K562 (cell line): ENCODE data around the gene ZFTA. TPM values are rescaled to one million over a fixed set of nuclear protein-coding genes. Genes with fewer than 3 reads are reported as not detected.

Source experiments
- ATAC-seq: fragments of 200-7000 bp; cut with Tn5 transposase; 3 replicates; pipeline ENCODE4 v1.9.1; 2020; ENCODE audit warnings: moderate library complexity
- BruUV-seq: library from RNA; stranded (reverse); fragments of 400-500 nt; replicated peaks from 2 replicates; lab custom pipeline; 2021; lab: Mats Ljungman, UMichigan
- CTCF ChIA-PET: fragments of 300-600 bp; formaldehyde crosslinking; extraction: SDS; loops from one replicate; lab custom pipeline; 2021; ENCODE audit warnings: low intra/inter-chr PET ratio; lab: Yijun Ruan, JAX
- POLR2A ChIA-PET: fragments of 300-600, 350-650 bp; sonication (Branson Sonifier 250); formaldehyde crosslinking; extraction: SDS; loops from one replicate; lab custom pipeline; 2021; ENCODE audit warnings: antibody characterized with exemption, inconsistent platforms; lab: Yijun Ruan, JAX
- DNase-seq, 4 experiments: peaks; one replicate each; pipeline versions ENCODE4 v3.0.0 to v3.0.0-alpha.2; 2011 to 2018; ENCODE audit warnings: low spot score in 3 of 4, mixed read lengths in 3 of 4; ENCODE audit errors: extremely low read depth in 1 of 4
- FAIRE-seq: peaks from 2 replicates; lab custom pipeline; 2011; peaks lifted over from hg19 to GRCh38; lab: Jason Lieb, UNC
- H2AFZ ChIP-seq: 2 replicates; pipeline ENCODE4 v1.6.0; 2011; ENCODE audit warnings: low read depth, low read length, control low read depth, inconsistent platforms
- H3K27ac ChIP-seq: fragments of 200-600 bp; 3 replicates; pipeline ENCODE4 v1.8.0; 2011; ENCODE audit warnings: low read depth, mild to moderate bottlenecking, control low read depth, inconsistent platforms, low read length, moderate library complexity, mixed read lengths; ENCODE audit errors: extremely low read depth
- H3K27me3 ChIP-seq, 2 experiments: fragments of 300-600 bp in 1 of 2; 2 replicates in 1 of 2; 3 replicates in 1 of 2; pipeline versions ENCODE4 v1.6.0 to v1.8.0; 2011; ENCODE audit warnings: inconsistent platforms in 2 of 2, low read length in 2 of 2, mild to moderate bottlenecking in 1 of 2, mixed read lengths in 1 of 2, moderate library complexity in 1 of 2; ENCODE audit not compliant: control insufficient read depth in 2 of 2, insufficient read depth in 2 of 2
- H3K36me3 ChIP-seq: fragments of 300-600 bp; 3 replicates; pipeline ENCODE4 v1.8.0; 2011; ENCODE audit warnings: mild to moderate bottlenecking, low read length, inconsistent platforms; ENCODE audit not compliant: control insufficient read depth, insufficient read depth
- H3K4me1 ChIP-seq, 2 experiments: fragments of 200-600 bp in 1 of 2; replicated peaks in 1 of 2; 2 replicates in 1 of 2; 3 replicates in 1 of 2; pipeline versions ENCODE4 v1.5.1 to v1.8.0; 2011; ENCODE audit warnings: inconsistent platforms in 2 of 2, low read length in 2 of 2, mild to moderate bottlenecking in 1 of 2, mixed read lengths in 1 of 2, moderate library complexity in 1 of 2; ENCODE audit not compliant: control insufficient read depth in 2 of 2, insufficient read depth in 2 of 2
- H3K4me2 ChIP-seq: 2 replicates; pipeline ENCODE4 v1.6.1; 2011; ENCODE audit warnings: low read length, control low read depth, inconsistent platforms, mixed read lengths; ENCODE audit not compliant: insufficient read depth
- H3K4me3 ChIP-seq: fragments of 200-600 bp; sonication (generic), shearing (Covaris generic); 2 replicates; pipeline ENCODE4 v1.5.1; 2016; ENCODE audit warnings: control low read depth, inconsistent platforms
- H3K79me2 ChIP-seq: fragments of 200-600 bp; 3 replicates; pipeline ENCODE4 v1.8.0; 2011; ENCODE audit warnings: low read length, inconsistent platforms; ENCODE audit not compliant: control insufficient read depth, insufficient read depth
- H3K9ac ChIP-seq, 2 experiments: 2 replicates each; pipeline versions ENCODE4 v1.6.0 to v1.6.1; 2011; ENCODE audit warnings: low read depth in 2 of 2, low read length in 2 of 2, control low read depth in 1 of 2, inconsistent platforms in 1 of 2, mild to moderate bottlenecking in 1 of 2, mixed read lengths in 1 of 2; ENCODE audit not compliant: insufficient read depth in 1 of 2
- H3K9me1 ChIP-seq: one replicate; pipeline ENCODE4 v1.6.0; 2011; ENCODE audit warnings: inconsistent platforms, mild to moderate bottlenecking, low read length, moderate library complexity; ENCODE audit not compliant: control insufficient read depth, insufficient read depth
- H3K9me3 ChIP-seq: replicated peaks from 2 replicates; pipeline ENCODE4 v1.5.1; 2011; ENCODE audit warnings: low read depth, low read length, inconsistent platforms; ENCODE audit not compliant: control insufficient read depth, insufficient read depth
- H4K20me1 ChIP-seq: replicated peaks from 2 replicates; pipeline ENCODE4 v1.6.1; 2011; ENCODE audit warnings: low read length, inconsistent platforms, mixed read lengths; ENCODE audit not compliant: control insufficient read depth, insufficient read depth
- BACH1 ChIP-seq: fragments of 200-800 bp; sonication (Bioruptor generic); IDR thresholded peaks from 2 replicates; pipeline ENCODE4 v1.6.1; 2016; ENCODE audit warnings: missing genetic modification characterization, missing compliant biosample characterization
- CBX1 ChIP-seq: sonication (generic); IDR thresholded peaks from 2 replicates; pipeline ENCODE4 v1.6.1; 2016; ENCODE audit warnings: antibody characterized with exemption, low read depth, mild to moderate bottlenecking
- DPF2 ChIP-seq: fragments of 450-650 bp; IDR thresholded peaks from 2 replicates; pipeline ENCODE4 v1.6.1; 2016
- GATA2 ChIP-seq: sonication (generic); formaldehyde crosslinking; IDR thresholded peaks from 2 replicates; pipeline ENCODE4 v1.4.0; 2020; ENCODE audit warnings: mild to moderate bottlenecking, missing genetic modification reagents
- GTF2A2 ChIP-seq: IDR thresholded peaks from 2 replicates; pipeline ENCODE4 v1.6.1; 2016; ENCODE audit warnings: mild to moderate bottlenecking, missing genetic modification characterization, missing compliant biosample characterization
- MAFF ChIP-seq: IDR thresholded peaks from 2 replicates; pipeline ENCODE4 v1.6.1; 2012; ENCODE audit warnings: low read length, improper control_type of control experiment
- PHB2 ChIP-seq: fragments of 450-650 bp; IDR thresholded peaks from 2 replicates; pipeline ENCODE4 v1.6.1; 2017; ENCODE audit warnings: low read depth
- PPARD ChIP-seq: fragments of 250-450 bp; sonication (Bioruptor Pico); IDR thresholded peaks from 2 replicates; pipeline ENCODE4 v1.8.0; 2022; ENCODE audit warnings: inconsistent platforms, mild to moderate bottlenecking, moderate library complexity
- PRPF4 ChIP-seq: fragments of 200-400 bp; formaldehyde crosslinking; IDR thresholded peaks from one replicate; pipeline ENCODE4 v1.6.1; 2017; ENCODE audit warnings: low read length, low read depth, mild to moderate bottlenecking; ENCODE audit not compliant: insufficient read depth, poor library complexity, severe bottlenecking
- U2AF2 ChIP-seq: fragments of 200-400 bp; formaldehyde crosslinking; optimal IDR thresholded peaks from 2 replicates; pipeline ENCODE3; 2017; ENCODE audit warnings: low read depth, mild to moderate bottlenecking, low read length
- XRCC4 ChIP-seq: IDR thresholded peaks from one replicate; pipeline ENCODE4 v1.6.1; 2011; ENCODE audit not compliant: insufficient read depth, insufficient read length; ENCODE audit errors: extremely low read depth
- YY1 ChIP-seq, 3 experiments: IDR thresholded peaks; 2 replicates each; pipeline ENCODE4 v1.6.1; 2011; ENCODE audit warnings: low read length in 2 of 3, mild to moderate bottlenecking in 2 of 3, moderate library complexity in 2 of 3, borderline replicate concordance in 1 of 3, control low read depth in 1 of 3, low read depth in 1 of 3; ENCODE audit not compliant: insufficient read depth in 3 of 3, insufficient replicate concordance in 2 of 3, control insufficient read depth in 1 of 3, insufficient read length in 1 of 3; ENCODE audit errors: extremely low read depth in 1 of 3
- ZNF77 ChIP-seq: fragments of 250-450 bp; sonication (Bioruptor Pico); IDR thresholded peaks from 2 replicates; pipeline ENCODE4 v1.5.0; 2020
- WGBS: fragments of 100-300 bp; shearing (Covaris generic); methylation state at CpG from one replicate; pipeline ENCODE4 v1.1.6; 2016; ENCODE audit warnings: low coverage, mixed read lengths; ENCODE audit not compliant: insufficient coverage; ENCODE audit errors: missing lambda C conversion rate; 5-methylcytosine and 5-hydroxymethylcytosine counted together
- in situ Hi-C: fragments of 300-500 bp; cut with MboI; formaldehyde crosslinking; loops from 4 replicates; pipeline ENCODE4 v1.15.0; 2018; ENCODE audit warnings: inconsistent platforms, mixed read lengths
- intact Hi-C: fragments of 100-400 bp; cut with micrococcal nuclease; formaldehyde crosslinking; loops from 2 replicates; pipeline ENCODE4 v1.14.2; 2022
- polyA plus RNA-seq, 8 experiments: library from polyadenylated mRNA; depleted of rRNA in 4 of 8; stranded (reverse) in 5 of 8; unstranded in 3 of 8; fragments of >200 nt; fragmentation: Nextera tagmentation in 2 of 8; fragmentation: Illumina TruSeq in 1 of 8; extraction: Ambion mirVana in 2 of 8; extraction: Trizol in 1 of 8; gene quantifications; 2 replicates each; pipeline versions ENCODE4 v1.2.1 to v1.2.3, GENCODE V29; 2011 to 2014; ENCODE audit warnings: inconsistent platforms in 1 of 8, missing spikeins in 1 of 8
- total RNA-seq, 7 experiments: library from RNA; depleted of rRNA in 6 of 7; stranded (reverse); fragments of >200 nt in 6 of 7; fragmentation: Illumina TruSeq in 2 of 7; extraction: Trizol in 2 of 7; gene quantifications; 2 replicates each; pipeline versions ENCODE4 v1.2.1 to v1.2.3, GENCODE V29; 2011 to 2021; ENCODE audit warnings: low replicate concordance in 1 of 7
- TF ChIP-seq, protein P1 (sequence below): fragments of 250-450 bp; sonication (Bioruptor Pico); IDR thresholded peaks from 2 replicates; pipeline ENCODE4 v1.5.0; 2021; ENCODE audit warnings: mild to moderate bottlenecking, borderline replicate concordance

ZFTA gene
- total and polyA plus RNA-seq, 9 of the 15 experiments (the other 6 are each of a cell fraction or from before 2014, with no cell fraction given), result 0.45 to 12.3 (median 2.9) TPM

DNA sequence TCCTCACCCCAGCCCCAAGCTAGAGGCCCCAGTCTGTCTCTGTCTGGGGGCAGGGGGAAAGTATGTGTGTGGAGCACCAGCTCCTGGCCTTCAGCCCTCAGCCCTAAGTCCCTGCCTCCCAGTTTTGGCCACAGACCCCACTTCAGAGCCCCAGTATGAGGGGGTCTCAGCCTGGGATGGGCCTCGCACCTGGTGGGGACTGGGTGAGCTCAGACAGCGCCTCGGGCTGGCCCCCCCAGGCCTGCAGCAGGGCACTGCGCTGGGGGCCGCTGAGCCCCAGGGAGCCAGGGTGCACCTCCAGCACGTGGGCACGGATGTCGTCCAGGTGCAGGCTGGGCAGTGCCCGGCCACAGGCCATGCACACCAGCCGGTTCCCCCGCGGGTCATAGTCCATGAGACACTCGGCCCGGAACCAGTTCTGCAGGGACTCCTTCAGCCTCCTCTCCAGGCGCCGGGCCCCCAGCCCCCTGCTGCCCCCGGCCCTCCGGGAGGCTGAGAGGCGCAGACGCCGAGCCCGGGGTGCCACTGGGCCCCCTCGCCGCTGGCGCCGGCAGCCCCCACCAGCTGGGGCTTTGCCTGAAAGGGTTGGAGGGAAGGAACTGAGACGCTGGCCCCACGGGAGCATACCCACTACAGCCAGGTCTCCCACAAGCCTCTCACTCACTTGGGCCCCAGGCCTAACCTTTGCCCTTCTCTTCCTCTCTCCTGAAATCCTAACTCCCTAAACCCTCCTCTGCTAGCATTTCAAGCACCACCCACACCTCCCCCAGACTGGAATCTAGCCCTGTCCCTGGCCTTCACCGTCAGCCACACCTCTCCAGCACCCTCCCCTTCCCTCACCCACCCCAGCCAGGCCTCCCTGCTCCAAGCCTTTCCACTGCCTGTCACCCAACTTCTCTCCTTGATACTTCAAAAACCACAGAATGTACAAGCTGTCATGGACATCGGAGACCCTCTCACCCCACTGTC is 3.6 kb downstream of the ZFTA start:
- intact Hi-C loops, result loop anchor here (5.0 kb wide), 4 partner anchors 47 to 387 kb away; partner anchors contain the start of genes MARK2, RCOR2 and SPINDOC
- POLR2A ChIA-PET, result interaction anchor here (0.6 to 1.2 kb wide), 2 partner anchors 9 to 17 kb away, joined by 3 to 5 read pairs; no protein-coding TSS in a partner anchor
- H3K27me3 ChIP-seq, result no peaks in the 10 kb centered on the region
- H3K9me3 ChIP-seq, result no peaks in the 10 kb centered on the region
- H3K4me3 ChIP-seq, result no peak overlapping the region
- BruUV-seq, result no TSS peak
- H3K36me3 ChIP-seq, result peaks cover 40% of the 10 kb centered on the region; the same call in 2 of the 3 replicates
- WGBS, result 94% methylated on average over 22 of the region's 30 CpGs
- H4K20me1 ChIP-seq, result no peaks in the 10 kb centered on the region
- H3K9ac ChIP-seq, result 0 out of 4 replicates have a peak overlapping the region, but pooled peaks of 1 of the 2 experiments have one; percentile 15
- H3K4me2 ChIP-seq, result no peak overlapping the region
- peaks cover 19% of the 10 kb centered on the region for H3K79me2 ChIP-seq
- in situ Hi-C loops, result loop anchor here (10.0 kb wide), 1 partner anchor 380 kb away; no protein-coding TSS in a partner anchor
- H3K9me1 ChIP-seq, result no peaks in the 10 kb centered on the region
- TF ChIP-seq BACH1 (tag), result no peak
- TF ChIP-seq XRCC4, result no peak
- no peak for TF ChIP-seq PHB2
- TF ChIP-seq ZNF77 (CRISPR knock-in tag), result no peak
- TF ChIP-seq PRPF4, result no peak
- TF ChIP-seq, protein P1, sequence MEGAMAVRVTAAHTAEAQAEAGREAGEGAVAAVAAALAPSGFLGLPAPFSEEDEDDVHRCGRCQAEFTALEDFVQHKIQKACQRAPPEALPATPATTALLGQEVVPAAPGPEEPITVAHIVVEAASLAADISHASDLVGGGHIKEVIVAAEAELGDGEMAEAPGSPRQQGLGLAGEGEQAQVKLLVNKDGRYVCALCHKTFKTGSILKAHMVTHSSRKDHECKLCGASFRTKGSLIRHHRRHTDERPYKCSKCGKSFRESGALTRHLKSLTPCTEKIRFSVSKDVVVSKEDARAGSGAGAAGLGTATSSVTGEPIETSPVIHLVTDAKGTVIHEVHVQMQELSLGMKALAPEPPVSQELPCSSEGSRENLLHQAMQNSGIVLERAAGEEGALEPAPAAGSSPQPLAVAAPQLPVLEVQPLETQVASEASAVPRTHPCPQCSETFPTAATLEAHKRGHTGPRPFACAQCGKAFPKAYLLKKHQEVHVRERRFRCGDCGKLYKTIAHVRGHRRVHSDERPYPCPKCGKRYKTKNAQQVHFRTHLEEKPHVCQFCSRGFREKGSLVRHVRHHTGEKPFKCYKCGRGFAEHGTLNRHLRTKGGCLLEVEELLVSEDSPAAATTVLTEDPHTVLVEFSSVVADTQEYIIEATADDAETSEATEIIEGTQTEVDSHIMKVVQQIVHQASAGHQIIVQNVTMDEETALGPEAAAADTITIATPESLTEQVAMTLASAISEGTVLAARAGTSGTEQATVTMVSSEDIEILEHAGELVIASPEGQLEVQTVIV (CRISPR knock-in tag), result no peak
- no peak for TF ChIP-seq YY1 (IDR thresholded peaks at IDR 0.05; ENCODE audit: borderline replicate concordance in 1 of 3, control insufficient read depth in 1 of 3, extremely low read depth in 1 of 3, insufficient read depth in 3 of 3, insufficient read length in 1 of 3, insufficient replicate concordance in 2 of 3, low read depth in 1 of 3, low read length in 2 of 3)
- TF ChIP-seq CBX1, result no peak
- no peak for TF ChIP-seq MAFF
- TF ChIP-seq PPARD (CRISPR knock-in tag), result no peak
- no peak for TF ChIP-seq U2AF2
- TF ChIP-seq GTF2A2 (tag), result no peak
- TF ChIP-seq GATA2 (CRISPR knock-in tag), result no peak
- no peak for TF ChIP-seq DPF2
- no peak overlapping the region for H3K27ac ChIP-seq
- no peak overlapping the region for H2AFZ ChIP-seq
- ATAC-seq, result no peak
- DNase-seq, result no peak
- H3K4me1 ChIP-seq, result peaks cover 8 to 58% of the 10 kb centered on the region in 2 experiments
- no peak for FAIRE-seq
- CTCF ChIA-PET, result no interaction called here
